ENCODE results near the gene CACNG1. TPM values are rescaled to one million over a fixed set of nuclear protein-coding genes. Genes with fewer than 3 reads are reported as not detected.

CACNG1 gene, protein sequence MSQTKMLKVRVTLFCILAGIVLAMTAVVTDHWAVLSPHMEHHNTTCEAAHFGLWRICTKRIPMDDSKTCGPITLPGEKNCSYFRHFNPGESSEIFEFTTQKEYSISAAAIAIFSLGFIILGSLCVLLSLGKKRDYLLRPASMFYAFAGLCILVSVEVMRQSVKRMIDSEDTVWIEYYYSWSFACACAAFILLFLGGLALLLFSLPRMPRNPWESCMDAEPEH
- 0.25 TPM for polyA plus RNA-seq
- long read RNA-seq, donor 1 = 0 reads
- long read RNA-seq, donor 2, partial matches to known transcripts = 53 of 53 reads
- long read RNA-seq, donor 2, other reads (novel, unspliced or antisense) = 0 of 53 reads
- long read RNA-seq, donor 3 = 0 reads
- long read RNA-seq, donor 4 = 0 reads
- long read RNA-seq, donor 5, partial matches to known transcripts = 0 of 1 reads
- long read RNA-seq, donor 5, other reads (novel, unspliced or antisense) = 0 of 1 reads
- long read RNA-seq, donor 6, partial matches to known transcripts = 18 of 24 reads
- long read RNA-seq, donor 6, other reads (novel, unspliced or antisense) = 6 of 24 reads
- long read RNA-seq, donor 7 = 0 reads
- long read RNA-seq, donor 8, partial matches to known transcripts = 0 of 2 reads
- long read RNA-seq, donor 8, other reads (novel, unspliced or antisense) = 0 of 2 reads
- long read RNA-seq, donor 9 = 0 reads
- long read RNA-seq, donor 10 = 0 reads
- long read RNA-seq, donor 11, partial matches to known transcripts = 6 of 6 reads
- long read RNA-seq, donor 11, other reads (novel, unspliced or antisense) = 0 of 6 reads

DNA sequence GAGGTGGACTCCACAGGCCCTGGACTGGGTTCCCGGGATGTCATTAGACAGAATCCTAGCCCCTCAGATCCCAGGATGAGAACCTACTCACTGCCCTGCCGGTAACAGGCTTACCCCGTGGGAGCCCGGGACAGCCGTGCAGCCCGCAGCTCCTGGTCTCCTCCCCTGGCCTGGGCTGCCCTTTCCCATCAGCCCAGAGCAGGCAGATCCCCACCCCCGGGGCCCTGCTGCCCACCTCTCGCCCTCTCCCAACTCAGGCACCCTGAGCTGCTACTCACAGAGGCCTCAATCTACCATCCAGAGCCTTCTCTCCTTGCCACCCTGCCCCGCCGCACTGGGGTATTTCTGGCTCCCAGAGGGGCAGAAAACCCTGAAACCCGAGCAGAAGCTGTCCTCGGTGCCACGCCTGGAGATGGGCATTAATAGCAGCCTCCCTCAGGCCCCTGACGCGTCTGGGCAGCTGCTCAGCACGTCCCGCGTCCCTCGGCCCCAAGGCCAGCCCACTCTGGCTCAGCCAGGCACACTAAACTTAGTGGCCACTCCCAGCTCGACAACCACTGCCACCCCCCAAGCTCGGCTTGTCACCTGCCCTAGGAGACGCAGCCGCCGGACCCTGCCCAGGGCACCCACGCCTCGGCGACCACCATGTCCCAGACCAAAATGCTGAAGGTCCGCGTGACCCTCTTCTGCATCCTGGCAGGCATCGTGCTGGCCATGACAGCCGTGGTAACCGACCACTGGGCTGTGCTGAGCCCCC is at the start of gene CACNG1:
Gene CACNG1 (plus strand): TSS at position 539 of the 757 bp plus-strand sequence. CDS start 107 bp downstream, at position 646.
- WGBS (ENCODE audit: insufficient coverage, low lambda C conversion rate) = no CpG with 5 or more reads among the region's 32 CpGs
- Histone ChIP-seq H3K36me3 (ENCODE audit: control insufficient read depth, insufficient read depth, low read length) (no peaks in the 10 kb centered on the region), H3K27me3 (ENCODE audit: control insufficient read depth, insufficient read depth, low read length) (no peaks in the 10 kb centered on the region), H3K9me3 (ENCODE audit: control insufficient read depth, low read depth, low read length) (no peaks in the 10 kb centered on the region), H3K4me3 (ENCODE audit: low read length) (no peak within 1 kb of the TSS), H3K4me1 (ENCODE audit: control insufficient read depth, insufficient read depth, low read length) (no peaks in the 10 kb centered on the region), H3K27ac (ENCODE audit: low read length) (no peak within 1 kb of the TSS)
- no peak for DNase-seq

DNA sequence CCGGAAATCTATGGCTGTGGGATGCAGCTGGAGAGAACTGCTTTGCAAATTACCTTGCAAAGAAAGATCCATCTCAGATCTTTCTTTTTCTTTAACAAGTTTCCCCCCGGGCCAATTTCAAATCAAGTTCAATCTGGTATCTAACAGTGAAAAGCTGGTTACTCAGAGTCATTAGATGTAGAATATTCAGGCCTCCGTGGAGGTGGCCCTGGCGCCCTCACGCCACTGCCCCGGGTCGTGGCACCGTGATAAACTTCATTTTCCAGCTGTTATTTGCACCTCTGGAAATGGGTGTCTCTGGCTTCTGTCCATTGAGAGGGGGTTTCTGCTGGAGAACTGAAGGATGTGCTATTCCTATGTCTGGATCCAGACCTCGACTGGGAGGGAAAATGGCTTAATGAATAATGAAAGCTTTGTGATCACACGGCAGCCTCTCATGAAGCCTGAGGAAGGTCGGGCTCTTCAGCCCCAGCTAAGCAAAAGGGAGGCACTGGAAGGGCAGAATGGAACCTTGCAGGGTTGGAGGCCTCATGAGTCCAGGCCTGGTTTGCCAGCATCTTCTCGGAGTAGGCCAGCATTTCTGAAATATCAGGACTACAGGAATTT is 49.3 kb upstream of the CACNG1 start:
- no peak for DNase-seq
- H3K27me3 ChIP-seq (ENCODE audit: control insufficient read depth, insufficient read depth, low read length) = peaks cover 3% of the 10 kb centered on the region
- H3K9me3 ChIP-seq (ENCODE audit: control insufficient read depth, low read depth, low read length) = no peaks in the 10 kb centered on the region
- no peaks in the 10 kb centered on the region for H3K36me3 ChIP-seq (ENCODE audit: control insufficient read depth, insufficient read depth, low read length)
- no peaks in the 10 kb centered on the region for H3K4me1 ChIP-seq (ENCODE audit: control insufficient read depth, insufficient read depth, low read length)
- no peak overlapping the region for H3K4me3 ChIP-seq (ENCODE audit: low read length)
- no peak overlapping the region for H3K27ac ChIP-seq (ENCODE audit: low read length)
- no CpG with 5 or more reads among the region's 12 CpGs for WGBS (ENCODE audit: insufficient coverage, low lambda C conversion rate)

DNA sequence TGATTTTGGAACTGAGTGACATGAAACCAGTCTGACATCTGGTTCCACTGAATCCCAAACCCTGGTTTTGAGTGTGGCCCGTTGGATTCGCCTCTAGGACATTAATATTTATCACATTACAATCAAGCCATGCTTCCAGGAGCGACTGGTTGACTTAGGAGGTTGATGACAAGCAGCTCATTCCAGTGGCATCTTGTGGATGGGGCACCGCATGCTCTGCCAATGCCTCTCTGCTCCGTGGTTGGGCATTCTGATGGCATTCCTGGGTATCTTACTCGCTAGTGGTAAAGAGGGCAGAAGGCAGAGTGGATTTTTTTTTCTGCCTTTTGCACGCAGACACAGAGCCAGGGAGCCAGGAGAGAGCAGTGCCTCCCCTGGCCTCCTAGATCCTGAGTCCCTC is 48.4 kb upstream of the CACNG1 start:
- no peak overlapping the region for H3K27ac ChIP-seq (ENCODE audit: low read length)
- no peaks in the 10 kb centered on the region for H3K36me3 ChIP-seq (ENCODE audit: control insufficient read depth, insufficient read depth, low read length)
- H3K4me3 ChIP-seq (ENCODE audit: low read length) = no peak overlapping the region
- H3K9me3 ChIP-seq (ENCODE audit: control insufficient read depth, low read depth, low read length) = no peaks in the 10 kb centered on the region
- DNase-seq = no peak
- H3K4me1 ChIP-seq (ENCODE audit: control insufficient read depth, insufficient read depth, low read length) = no peaks in the 10 kb centered on the region
- WGBS (ENCODE audit: insufficient coverage, low lambda C conversion rate) = no CpG with 5 or more reads among the region's 7 CpGs
- no peaks in the 10 kb centered on the region for H3K27me3 ChIP-seq (ENCODE audit: control insufficient read depth, insufficient read depth, low read length)

DNA sequence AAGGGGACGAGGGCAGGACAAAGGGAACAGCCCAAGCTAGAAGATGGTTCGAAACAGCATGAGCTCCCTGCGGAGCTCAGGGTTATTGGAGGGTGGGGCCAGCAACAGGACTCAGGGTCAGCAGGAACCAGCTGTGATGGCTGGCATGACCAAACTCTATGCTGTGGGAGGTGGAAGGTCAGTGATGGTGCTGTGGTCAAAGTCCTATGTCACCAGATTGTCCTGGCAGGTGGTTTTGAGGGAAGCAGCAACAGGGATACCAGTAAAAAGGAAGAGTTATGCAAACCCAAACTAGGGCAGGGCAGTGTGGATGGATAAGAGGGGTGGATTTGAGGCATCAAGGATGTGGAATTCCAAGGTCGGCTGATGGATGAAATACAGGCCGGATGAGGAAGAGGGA is 47.4 kb upstream of the CACNG1 start:
- WGBS (ENCODE audit: insufficient coverage, low lambda C conversion rate) = 93% methylated on average over 2 of the region's 5 CpGs
- no peaks in the 10 kb centered on the region for H3K36me3 ChIP-seq (ENCODE audit: control insufficient read depth, insufficient read depth, low read length)
- DNase-seq = no peak

DNA sequence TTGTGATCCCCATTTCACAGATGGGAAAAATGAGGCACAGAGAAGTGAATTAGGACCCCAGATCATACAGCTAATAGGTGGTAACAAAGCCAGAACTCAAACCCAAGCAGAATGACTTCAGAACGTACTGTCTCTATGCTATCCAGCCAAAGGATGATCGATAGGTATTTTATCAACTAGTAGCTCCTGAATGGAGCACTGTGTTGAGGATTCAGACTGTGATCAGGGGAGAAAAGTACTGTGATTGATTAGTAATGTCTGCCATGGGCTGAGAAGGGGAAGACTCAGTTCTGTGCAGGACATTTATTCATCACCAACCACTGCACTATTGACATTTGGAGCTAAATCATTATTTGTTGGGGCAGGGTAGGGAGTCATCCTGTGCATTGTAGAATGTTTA is 41.1 kb upstream of the CACNG1 start:
- H3K27me3 ChIP-seq (ENCODE audit: control insufficient read depth, insufficient read depth, low read length) = peaks cover 2% of the 10 kb centered on the region
- peaks cover 3% of the 10 kb centered on the region for H3K9me3 ChIP-seq (ENCODE audit: control insufficient read depth, low read depth, low read length)
- H3K4me1 ChIP-seq (ENCODE audit: control insufficient read depth, insufficient read depth, low read length) = no peaks in the 10 kb centered on the region
- no CpG with 5 or more reads among the region's 2 CpGs for WGBS (ENCODE audit: insufficient coverage, low lambda C conversion rate)
- no peak overlapping the region for H3K27ac ChIP-seq (ENCODE audit: low read length)
- no peak for DNase-seq
- H3K36me3 ChIP-seq (ENCODE audit: control insufficient read depth, insufficient read depth, low read length) = no peaks in the 10 kb centered on the region
- H3K4me3 ChIP-seq (ENCODE audit: low read length) = no peak overlapping the region

More for the DNA sequence above, 47.4 kb upstream of the CACNG1 start:
- Histone ChIP-seq H3K4me1 (ENCODE audit: control insufficient read depth, insufficient read depth, low read length) (no peaks in the 10 kb centered on the region), H3K27me3 (ENCODE audit: control insufficient read depth, insufficient read depth, low read length) (no peaks in the 10 kb centered on the region), H3K27ac (ENCODE audit: low read length) (no peak overlapping the region), H3K9me3 (ENCODE audit: control insufficient read depth, low read depth, low read length) (peaks cover 3% of the 10 kb centered on the region), H3K4me3 (ENCODE audit: low read length) (no peak overlapping the region)

DNA sequence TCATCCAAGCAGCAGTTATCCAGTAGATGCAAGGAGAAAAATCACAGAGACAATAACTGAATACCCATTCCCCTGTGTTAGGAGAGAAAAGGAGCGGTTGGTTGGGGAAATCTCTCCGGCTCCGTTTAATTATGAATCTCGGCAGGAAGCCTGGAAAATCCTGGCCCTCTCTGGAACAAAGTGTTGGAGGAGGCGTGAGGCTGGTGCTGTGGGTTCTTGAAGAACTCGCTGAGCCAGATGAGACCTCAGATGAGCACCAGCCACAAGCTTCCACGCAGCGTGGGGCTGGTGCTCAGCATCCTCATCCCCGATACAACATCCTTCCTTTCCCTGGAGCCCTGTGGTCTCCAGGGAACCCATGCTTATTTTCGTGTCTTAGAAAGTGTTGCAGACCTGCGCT is 40.2 kb upstream of the CACNG1 start:
- Histone ChIP-seq H3K4me1 (ENCODE audit: control insufficient read depth, insufficient read depth, low read length) (no peaks in the 10 kb centered on the region), H3K4me3 (ENCODE audit: low read length) (no peak overlapping the region), H3K36me3 (ENCODE audit: control insufficient read depth, insufficient read depth, low read length) (no peaks in the 10 kb centered on the region), H3K27me3 (ENCODE audit: control insufficient read depth, insufficient read depth, low read length) (peaks cover 2% of the 10 kb centered on the region), H3K9me3 (ENCODE audit: control insufficient read depth, low read depth, low read length) (peaks cover 3% of the 10 kb centered on the region), H3K27ac (ENCODE audit: low read length) (no peak overlapping the region)
- 100% methylated on average over 1 of the region's 11 CpGs for WGBS (ENCODE audit: insufficient coverage, low lambda C conversion rate)
- no peak for DNase-seq

DNA sequence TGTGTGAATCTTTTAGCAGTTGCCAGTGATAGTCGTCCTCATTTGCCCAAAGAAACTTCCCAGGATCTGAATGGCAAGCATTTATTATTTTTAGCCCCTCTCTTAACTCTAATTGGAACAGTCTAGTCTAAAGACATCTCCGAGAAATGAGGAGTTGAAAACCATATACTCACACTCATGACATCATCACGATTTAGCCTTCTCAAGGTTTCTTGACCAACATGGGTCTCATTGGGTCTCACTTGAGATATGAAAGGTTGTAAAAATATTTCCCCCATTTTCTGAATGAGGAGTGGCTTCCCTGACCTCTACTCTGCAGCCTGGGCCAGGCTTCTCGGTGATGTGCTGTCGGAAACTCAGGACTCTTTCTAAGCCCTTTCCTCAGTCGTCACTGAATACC is 37.1 kb upstream of the CACNG1 start:
- no peak overlapping the region for H3K4me3 ChIP-seq (ENCODE audit: low read length)
- DNase-seq = no peak
- WGBS (ENCODE audit: insufficient coverage, low lambda C conversion rate) = 93% methylated on average over 3 of the region's 6 CpGs
- no peaks in the 10 kb centered on the region for H3K36me3 ChIP-seq (ENCODE audit: control insufficient read depth, insufficient read depth, low read length)
- H3K4me1 ChIP-seq (ENCODE audit: control insufficient read depth, insufficient read depth, low read length) = no peaks in the 10 kb centered on the region
- peaks cover 2% of the 10 kb centered on the region for H3K27me3 ChIP-seq (ENCODE audit: control insufficient read depth, insufficient read depth, low read length)
- no peak overlapping the region for H3K27ac ChIP-seq (ENCODE audit: low read length)
- H3K9me3 ChIP-seq (ENCODE audit: control insufficient read depth, low read depth, low read length) = no peaks in the 10 kb centered on the region

DNA sequence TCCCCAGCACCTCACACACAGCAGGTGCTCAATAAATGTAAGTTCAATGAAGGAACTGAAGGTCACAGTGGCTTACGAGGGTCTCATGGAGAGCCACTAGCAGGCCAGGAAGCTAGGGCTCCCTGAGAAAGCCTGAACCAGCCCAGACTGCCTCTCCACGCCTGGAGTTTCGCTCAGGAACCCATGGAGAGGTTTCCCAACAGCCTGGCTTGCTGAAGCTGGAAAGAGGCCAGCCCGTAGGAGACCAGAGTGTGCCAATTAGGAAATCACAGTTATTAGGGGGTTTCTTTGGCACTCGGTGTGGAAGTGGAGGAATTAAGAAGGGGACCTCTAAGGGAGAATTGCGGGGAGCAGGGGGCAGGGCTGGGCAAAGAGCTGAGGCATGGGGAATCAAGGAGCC is 36.3 kb upstream of the CACNG1 start:
- H3K36me3 ChIP-seq (ENCODE audit: control insufficient read depth, insufficient read depth, low read length) = no peaks in the 10 kb centered on the region
- H3K27me3 ChIP-seq (ENCODE audit: control insufficient read depth, insufficient read depth, low read length) = peaks cover 2% of the 10 kb centered on the region
- H3K4me1 ChIP-seq (ENCODE audit: control insufficient read depth, insufficient read depth, low read length) = no peaks in the 10 kb centered on the region
- no CpG with 5 or more reads among the region's 6 CpGs for WGBS (ENCODE audit: insufficient coverage, low lambda C conversion rate)
- DNase-seq = no peak
- H3K9me3 ChIP-seq (ENCODE audit: control insufficient read depth, low read depth, low read length) = no peaks in the 10 kb centered on the region
- H3K27ac ChIP-seq (ENCODE audit: low read length) = no peak overlapping the region
- no peak overlapping the region for H3K4me3 ChIP-seq (ENCODE audit: low read length)

DNA sequence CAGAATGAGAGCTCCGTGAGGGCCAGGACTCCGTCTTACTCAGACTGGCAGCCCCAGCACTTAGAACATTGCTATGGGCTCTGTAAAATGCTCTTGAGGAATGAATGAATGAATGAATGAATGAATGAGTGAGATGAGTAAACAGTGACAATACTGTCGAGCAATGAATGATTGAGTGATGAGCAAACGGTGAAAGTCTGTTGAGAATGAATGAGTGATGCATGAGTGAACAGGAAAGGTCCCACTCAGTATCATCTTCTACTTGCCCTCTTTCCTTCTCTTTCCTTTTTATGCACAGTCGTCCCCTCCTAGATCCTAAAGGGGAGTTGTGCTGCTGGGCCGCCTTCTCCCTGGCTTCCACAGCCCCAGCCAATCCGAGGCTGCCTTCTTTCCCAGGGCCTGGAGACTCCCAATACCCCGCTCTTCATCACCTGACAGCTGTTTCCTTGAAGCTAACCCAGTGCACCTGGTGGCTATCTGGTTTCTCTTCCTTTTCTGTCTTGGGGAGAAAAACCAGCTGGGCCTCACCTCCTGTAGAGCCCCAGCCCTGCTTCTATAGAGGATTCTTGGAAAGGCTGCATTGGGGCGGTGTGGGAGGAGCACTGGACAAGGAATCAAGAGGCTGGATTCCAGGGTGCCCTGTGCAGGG is 32.7 kb upstream of the CACNG1 start:
- H3K36me3 ChIP-seq (ENCODE audit: control insufficient read depth, insufficient read depth, low read length) = no peaks in the 10 kb centered on the region
- no peak overlapping the region for H3K27ac ChIP-seq (ENCODE audit: low read length)
- no peaks in the 10 kb centered on the region for H3K9me3 ChIP-seq (ENCODE audit: control insufficient read depth, low read depth, low read length)
- H3K4me3 ChIP-seq (ENCODE audit: low read length) = no peak overlapping the region
- H3K27me3 ChIP-seq (ENCODE audit: control insufficient read depth, insufficient read depth, low read length) = no peaks in the 10 kb centered on the region
- 82% methylated on average over 2 of the region's 9 CpGs for WGBS (ENCODE audit: insufficient coverage, low lambda C conversion rate)
- H3K4me1 ChIP-seq (ENCODE audit: control insufficient read depth, insufficient read depth, low read length) = no peaks in the 10 kb centered on the region
- DNase-seq = no peak
